ENCODE measurements around the gene MT1H.

GRCh38 chr16:56657555-56658326 is 11.9 kb upstream of the MT1H start, which contains the start of gene MT1F:
- TF ChIP-seq POLR2A (IDR thresholded peaks at IDR 0.05; ENCODE audit: low read depth, low read length), result no peak
- no peak for TF ChIP-seq TAF1 (IDR thresholded peaks at IDR 0.05; ENCODE audit: borderline replicate concordance, low read depth, low read length)
- no peak for TF ChIP-seq POLR2AphosphoS5 (IDR thresholded peaks at IDR 0.05; ENCODE audit: low read depth, low read length)

Measured in GM12892 (cell line).